ENCODE results near the gene MGAT4A. TPM values are rescaled to one million over a fixed set of nuclear protein-coding genes. Genes with fewer than 3 reads are reported as not detected.

Gene MGAT4A
- total RNA-seq, 2 donors from 2014 or later = 44.0 to 80.8 TPM

- no peak for DNase-seq (ENCODE audit: low spot score)
- Histone ChIP-seq H3K4me3 (no peak overlapping the region), H3K27me3 (replicated peaks; ENCODE audit: insufficient read depth) (no peaks in the 10 kb centered on the region), H3K9me3 (no peaks in the 10 kb centered on the region), H3K36me3 (no peaks in the 10 kb centered on the region), H3K4me1 (ENCODE audit: control insufficient read depth in 1 of 2, low read depth in 2 of 2) (peaks cover 3 to 11% of the 10 kb centered on the region in 2 donors), H3K27ac (no peak overlapping the region)
- no peak for TF ChIP-seq CTCF (IDR thresholded peaks at IDR 0.05)
- ATAC-seq (ENCODE audit: insufficient number of reproducible peaks, low FRiP score, low read depth) = no peak
Measured at GRCh38 chr2:98736464-98736889, 5.5 kb upstream of the MGAT4A start.

- Histone ChIP-seq H3K27ac (no peak overlapping the region), H3K36me3 (no peaks in the 10 kb centered on the region), H3K4me3 (no peak overlapping the region), H3K4me1 (ENCODE audit: control insufficient read depth in 1 of 2, low read depth in 2 of 2) (peaks cover 3 to 14% of the 10 kb centered on the region in 2 donors), H3K9me3 (no peaks in the 10 kb centered on the region), H3K27me3 (replicated peaks; ENCODE audit: insufficient read depth) (no peaks in the 10 kb centered on the region)
- ATAC-seq (ENCODE audit: insufficient number of reproducible peaks, low FRiP score, low read depth) (no peak), DNase-seq (ENCODE audit: low spot score) (no peak)
- no peak for TF ChIP-seq CTCF (IDR thresholded peaks at IDR 0.05)
Measured at GRCh38 chr2:98734823-98735260, 3.9 kb upstream of the MGAT4A start.

GRCh38 chr2:98734162-98734561 lies 3.2 kb upstream of the MGAT4A start:
- no peak for TF ChIP-seq CTCF (IDR thresholded peaks at IDR 0.05)
- no peak overlapping the region for H3K27ac ChIP-seq

GRCh38 chr2:98732430-98733051 lies 1.6 kb upstream of the MGAT4A start:
- peak overlapping the region; percentile 84 for H3K4me3 ChIP-seq
- peaks cover 19 to 28% of the 10 kb centered on the region in 2 donors for H3K4me1 ChIP-seq (ENCODE audit: control insufficient read depth in 1 of 2, low read depth in 2 of 2)
- DNase-seq (ENCODE audit: low spot score) (no peak), ATAC-seq (ENCODE audit: insufficient number of reproducible peaks, low FRiP score, low read depth) (no peak)
- no peak overlapping the region for H3K27ac ChIP-seq
- TF ChIP-seq CTCF (IDR thresholded peaks at IDR 0.05) = no peak
- no peaks in the 10 kb centered on the region for H3K9me3 ChIP-seq
- no peaks in the 10 kb centered on the region for H3K27me3 ChIP-seq (replicated peaks; ENCODE audit: insufficient read depth)
- no peaks in the 10 kb centered on the region for H3K36me3 ChIP-seq

More at GRCh38 chr2:98734162-98734561, 3.2 kb upstream of the MGAT4A start:
- H3K4me3 ChIP-seq = no peak overlapping the region
- no peaks in the 10 kb centered on the region for H3K36me3 ChIP-seq
- no peaks in the 10 kb centered on the region for H3K27me3 ChIP-seq (replicated peaks; ENCODE audit: insufficient read depth)
- DNase-seq (ENCODE audit: low spot score) = no peak
- H3K9me3 ChIP-seq = no peaks in the 10 kb centered on the region
- peaks cover 6 to 18% of the 10 kb centered on the region in 2 donors for H3K4me1 ChIP-seq (ENCODE audit: control insufficient read depth in 1 of 2, low read depth in 2 of 2)
- no peak for ATAC-seq (ENCODE audit: insufficient number of reproducible peaks, low FRiP score, low read depth)

- ATAC-seq (ENCODE audit: insufficient number of reproducible peaks, low FRiP score, low read depth) (no peak), DNase-seq (ENCODE audit: low spot score) (no peak)
- no peaks in the 10 kb centered on the region for H3K9me3 ChIP-seq
- no peaks in the 10 kb centered on the region for H3K36me3 ChIP-seq
- peaks cover 21 to 34% of the 10 kb centered on the region in 2 donors for H3K4me1 ChIP-seq (ENCODE audit: control insufficient read depth in 1 of 2, low read depth in 2 of 2)
- H3K27ac ChIP-seq = peak overlapping the region; percentile 74 to 83
- H3K27me3 ChIP-seq (replicated peaks; ENCODE audit: insufficient read depth) = no peaks in the 10 kb centered on the region
- H3K4me3 ChIP-seq = peak overlapping the region; percentile 84
- no peak for TF ChIP-seq CTCF (IDR thresholded peaks at IDR 0.05)
Measured at GRCh38 chr2:98731894-98732349, 990 bp upstream of the MGAT4A start.
